GM23338 (cell line): ENCODE measurements around the gene LDLRAD3. TPM values are rescaled to one million over a fixed set of nuclear protein-coding genes. Genes with fewer than 3 reads are reported as not detected.

ENCODE experiments used
- ATAC-seq: fragments of 200-7000 bp; cut with Tn5 transposase; 3 replicates; pipeline ENCODE4 v1.9.1; 2020
- DNase-seq: peaks from one replicate; pipeline ENCODE4 v3.0.0-alpha.2; 2015; ENCODE audit warnings: low spot score
- H2AFZ ChIP-seq: fragments of 200-600 bp; sonication (generic); 2 replicates; pipeline ENCODE4 v1.8.0; 2016; ENCODE audit warnings: antibody characterized with exemption, mild to moderate bottlenecking, moderate library complexity
- H3F3A ChIP-seq: fragments of 200-600 bp; sonication (generic); replicated peaks from 2 replicates; pipeline ENCODE4 v1.8.0; 2017; ENCODE audit warnings: antibody characterized with exemption, mixed run types, low read depth
- H3K27ac ChIP-seq: fragments of 200-600 bp; sonication (generic); 2 replicates; pipeline ENCODE4 v1.6.1; 2016; ENCODE audit warnings: low read depth
- H3K27me3 ChIP-seq: fragments of 200-600 bp; sonication (generic); 2 replicates; pipeline ENCODE4 v1.8.0; 2016; ENCODE audit warnings: mild to moderate bottlenecking, mixed run types, moderate library complexity; ENCODE audit not compliant: insufficient read depth
- H3K36me3 ChIP-seq: fragments of 200-600 bp; sonication (generic); 2 replicates; pipeline ENCODE4 v1.8.0; 2016; ENCODE audit warnings: mild to moderate bottlenecking; ENCODE audit not compliant: insufficient read depth
- H3K4me1 ChIP-seq: fragments of 200-600 bp; sonication (generic); 2 replicates; pipeline ENCODE4 v1.8.0; 2016; ENCODE audit warnings: mild to moderate bottlenecking, moderate library complexity; ENCODE audit not compliant: insufficient read depth
- H3K4me2 ChIP-seq: fragments of 200-600 bp; sonication (generic); 2 replicates; pipeline ENCODE4 v1.7.1; 2017; ENCODE audit warnings: mixed run types
- H3K4me3 ChIP-seq: fragments of 200-600 bp; sonication (generic); 2 replicates; pipeline ENCODE4 v1.6.1; 2016; ENCODE audit warnings: mixed run types
- H3K79me2 ChIP-seq: fragments of 200-600 bp; sonication (generic); replicated peaks from 2 replicates; pipeline ENCODE4 v1.8.0; 2017; ENCODE audit warnings: mild to moderate bottlenecking; ENCODE audit not compliant: insufficient read depth
- H3K9me2 ChIP-seq: fragments of 200-600 bp; sonication (generic); 2 replicates; pipeline ENCODE4 v1.8.0; 2017; ENCODE audit not compliant: insufficient read depth
- H4K20me1 ChIP-seq: fragments of 200-600 bp; sonication (generic); replicated peaks from 2 replicates; pipeline ENCODE4 v1.8.0; 2017; ENCODE audit warnings: mild to moderate bottlenecking; ENCODE audit not compliant: insufficient read depth
- H3K27ac Mint-ChIP-seq: 2 replicates; pipeline ENCODE4 v1.8.0; 2020; ENCODE audit warnings: inconsistent platforms, mild to moderate bottlenecking, moderate library complexity, mixed read lengths
- H3K27me3 Mint-ChIP-seq: 3 replicates; pipeline ENCODE4 v1.8.0; 2022; ENCODE audit warnings: low read depth, mild to moderate bottlenecking, moderate library complexity, mixed read lengths, inconsistent platforms; ENCODE audit not compliant: insufficient read depth, poor library complexity
- H3K36me3 Mint-ChIP-seq: 3 replicates; pipeline ENCODE4 v1.8.0; 2021; ENCODE audit warnings: low read depth, mild to moderate bottlenecking, inconsistent platforms, moderate library complexity, mixed read lengths
- H3K4me1 Mint-ChIP-seq: 3 replicates; pipeline ENCODE4 v1.8.0; 2020; ENCODE audit warnings: mild to moderate bottlenecking, inconsistent platforms, mixed read lengths
- H3K4me3 Mint-ChIP-seq: 3 replicates; pipeline ENCODE4 v1.8.0; 2021; ENCODE audit warnings: moderate library complexity, mild to moderate bottlenecking, inconsistent platforms, mixed read lengths
- H3K9me3 Mint-ChIP-seq: 3 replicates; pipeline ENCODE4 v1.8.0; 2020; ENCODE audit warnings: moderate library complexity, mild to moderate bottlenecking, inconsistent platforms, mixed read lengths
- CREB1 ChIP-seq: fragments of 250-450 bp; sonication (Bioruptor Pico); IDR thresholded peaks from 2 replicates; pipeline ENCODE4 v1.5.0; 2020; ENCODE audit warnings: low read depth, mild to moderate bottlenecking, moderate library complexity
- EZH2 ChIP-seq: fragments of 200-600 bp; sonication (generic); IDR thresholded peaks from one replicate; pipeline ENCODE4 v1.8.0; 2017; ENCODE audit warnings: antibody characterized with exemption, mild to moderate bottlenecking, low read depth; ENCODE audit not compliant: unreplicated experiment
- EZH2phosphoT487 ChIP-seq: fragments of 200-600 bp; sonication (generic); IDR thresholded peaks from one replicate; pipeline ENCODE4 v1.8.1; 2018; ENCODE audit warnings: antibody characterized with exemption; ENCODE audit not compliant: unreplicated experiment
- JUNB ChIP-seq: IDR thresholded peaks from one replicate; pipeline ENCODE4 v1.6.1; 2016; ENCODE audit warnings: antibody characterized with exemption; ENCODE audit not compliant: unreplicated experiment
- NANOG ChIP-seq: IDR thresholded peaks from 2 replicates; pipeline ENCODE4 v1.6.1; 2016; ENCODE audit warnings: antibody characterized with exemption, borderline replicate concordance
- POLR2AphosphoS5 ChIP-seq: IDR thresholded peaks from 2 replicates; pipeline ENCODE4 v1.6.1; 2016; ENCODE audit warnings: antibody characterized with exemption, low read depth
- STAT1 ChIP-seq: IDR thresholded peaks from one replicate; pipeline ENCODE4 v1.6.1; 2016; ENCODE audit warnings: antibody characterized with exemption; ENCODE audit not compliant: unreplicated experiment
- ZNF114 ChIP-seq: fragments of 250-450 bp; sonication (Bioruptor Pico); IDR thresholded peaks from 2 replicates; pipeline ENCODE4 v1.5.0; 2020; ENCODE audit warnings: mild to moderate bottlenecking, moderate library complexity
- ZNF331 ChIP-seq: fragments of 250-450 bp; sonication (Bioruptor Pico); IDR thresholded peaks from 2 replicates; pipeline ENCODE4 v1.5.0; 2020; ENCODE audit warnings: low read depth, mild to moderate bottlenecking, moderate library complexity
- polyA plus RNA-seq: library from polyadenylated mRNA; unstranded; fragments of >200 nt; fragmentation: Nextera tagmentation; extraction: Ambion mirVana; gene quantifications from 2 replicates; pipeline ENCODE4 v1.2.1, GENCODE V29; 2016
- total RNA-seq: library from RNA; depleted of rRNA; stranded (reverse); fragments of >200 nt; shearing (Covaris generic); gene quantifications from 2 replicates; pipeline ENCODE4 v1.2.3, GENCODE V29; 2014
- TF ChIP-seq, protein P1 (sequence below): fragments of 250-450 bp; sonication (Bioruptor Pico); IDR thresholded peaks from 2 replicates; pipeline ENCODE4 v1.5.0; 2020; ENCODE audit warnings: mild to moderate bottlenecking, moderate library complexity
- TF ChIP-seq, protein P2 (sequence below): IDR thresholded peaks from one replicate; pipeline ENCODE4 v1.6.1; 2018; ENCODE audit warnings: antibody characterized with exemption; ENCODE audit not compliant: unreplicated experiment
- TF ChIP-seq, protein P3 (sequence below), 2 experiments: fragments of 200-600 bp in 1 of 2; sonication (generic) in 1 of 2; conservative IDR thresholded peaks; 2 replicates each; pipeline versions ENCODE4 v1.5.1 to v1.6.1; 2016 to 2017; ENCODE audit warnings: antibody characterized with exemption in 2 of 2, low read depth in 2 of 2, mild to moderate bottlenecking in 2 of 2, moderate library complexity in 1 of 2
- TF ChIP-seq, protein P4 (sequence below): IDR thresholded peaks from 2 replicates; pipeline ENCODE4 v1.6.1; 2016; ENCODE audit warnings: antibody characterized with exemption

The LDLRAD3 gene
- total and polyA plus RNA-seq, 2 experiments from 2014 or later: 8.5 to 19.4 TPM

DNA sequence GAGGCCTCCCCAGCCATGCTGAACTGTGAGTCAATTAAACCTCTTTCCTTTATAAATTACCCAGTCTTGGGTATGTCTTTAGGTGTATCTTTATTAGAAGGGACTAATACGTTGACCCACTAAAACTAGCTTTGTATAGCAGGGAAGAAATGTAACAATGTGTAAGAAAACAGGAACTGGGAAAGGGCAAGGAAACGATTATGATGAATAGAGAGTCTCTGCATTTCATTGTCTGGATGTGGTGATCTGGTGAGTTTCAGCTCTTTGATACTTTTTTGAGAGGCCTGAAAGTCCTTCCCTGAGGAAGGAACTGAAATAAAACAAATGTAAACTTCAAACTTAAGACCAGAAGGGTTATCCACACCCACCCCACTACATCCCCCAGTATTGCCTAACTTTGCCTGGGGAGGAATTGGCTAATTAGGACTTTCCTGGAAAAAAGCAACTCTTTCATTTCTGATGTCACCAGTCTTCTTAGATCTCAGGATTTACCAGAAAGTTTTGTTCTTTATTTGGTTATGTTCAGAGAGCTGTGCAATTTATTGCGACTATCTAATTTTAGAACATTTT is 119.0 kb downstream of the LDLRAD3 start:
- H3K27ac Mint-ChIP-seq: no peak overlapping the region

More for the DNA sequence above, 119.0 kb downstream of the LDLRAD3 start:
- H3K4me1 Mint-ChIP-seq: peaks cover 7% of the 10 kb centered on the region; the same call in 2 of the 3 replicates
- peaks cover 15% of the 10 kb centered on the region for H3K9me3 Mint-ChIP-seq
- no peak overlapping the region for H3K27ac ChIP-seq
- peaks cover 5% of the 10 kb centered on the region; the same call in 1 of the 2 replicates for H3K79me2 ChIP-seq
- peaks cover 6% of the 10 kb centered on the region; the same call in 1 of the 2 replicates for H3K4me1 ChIP-seq
- H3K4me3 Mint-ChIP-seq: no peak overlapping the region
- no peak overlapping the region for H3K4me3 ChIP-seq
- H2AFZ ChIP-seq: no peak overlapping the region
- TF ChIP-seq ZNF331 (CRISPR knock-in tag) (no peak), EZH2phosphoT487 (no peak), JUNB (no peak), EZH2 (no peak), NANOG (no peak), STAT1 (no peak), CREB1 (CRISPR knock-in tag) (no peak), POLR2AphosphoS5 (no peak), ZNF114 (CRISPR knock-in tag) (no peak)
- TF ChIP-seq, protein P1, sequence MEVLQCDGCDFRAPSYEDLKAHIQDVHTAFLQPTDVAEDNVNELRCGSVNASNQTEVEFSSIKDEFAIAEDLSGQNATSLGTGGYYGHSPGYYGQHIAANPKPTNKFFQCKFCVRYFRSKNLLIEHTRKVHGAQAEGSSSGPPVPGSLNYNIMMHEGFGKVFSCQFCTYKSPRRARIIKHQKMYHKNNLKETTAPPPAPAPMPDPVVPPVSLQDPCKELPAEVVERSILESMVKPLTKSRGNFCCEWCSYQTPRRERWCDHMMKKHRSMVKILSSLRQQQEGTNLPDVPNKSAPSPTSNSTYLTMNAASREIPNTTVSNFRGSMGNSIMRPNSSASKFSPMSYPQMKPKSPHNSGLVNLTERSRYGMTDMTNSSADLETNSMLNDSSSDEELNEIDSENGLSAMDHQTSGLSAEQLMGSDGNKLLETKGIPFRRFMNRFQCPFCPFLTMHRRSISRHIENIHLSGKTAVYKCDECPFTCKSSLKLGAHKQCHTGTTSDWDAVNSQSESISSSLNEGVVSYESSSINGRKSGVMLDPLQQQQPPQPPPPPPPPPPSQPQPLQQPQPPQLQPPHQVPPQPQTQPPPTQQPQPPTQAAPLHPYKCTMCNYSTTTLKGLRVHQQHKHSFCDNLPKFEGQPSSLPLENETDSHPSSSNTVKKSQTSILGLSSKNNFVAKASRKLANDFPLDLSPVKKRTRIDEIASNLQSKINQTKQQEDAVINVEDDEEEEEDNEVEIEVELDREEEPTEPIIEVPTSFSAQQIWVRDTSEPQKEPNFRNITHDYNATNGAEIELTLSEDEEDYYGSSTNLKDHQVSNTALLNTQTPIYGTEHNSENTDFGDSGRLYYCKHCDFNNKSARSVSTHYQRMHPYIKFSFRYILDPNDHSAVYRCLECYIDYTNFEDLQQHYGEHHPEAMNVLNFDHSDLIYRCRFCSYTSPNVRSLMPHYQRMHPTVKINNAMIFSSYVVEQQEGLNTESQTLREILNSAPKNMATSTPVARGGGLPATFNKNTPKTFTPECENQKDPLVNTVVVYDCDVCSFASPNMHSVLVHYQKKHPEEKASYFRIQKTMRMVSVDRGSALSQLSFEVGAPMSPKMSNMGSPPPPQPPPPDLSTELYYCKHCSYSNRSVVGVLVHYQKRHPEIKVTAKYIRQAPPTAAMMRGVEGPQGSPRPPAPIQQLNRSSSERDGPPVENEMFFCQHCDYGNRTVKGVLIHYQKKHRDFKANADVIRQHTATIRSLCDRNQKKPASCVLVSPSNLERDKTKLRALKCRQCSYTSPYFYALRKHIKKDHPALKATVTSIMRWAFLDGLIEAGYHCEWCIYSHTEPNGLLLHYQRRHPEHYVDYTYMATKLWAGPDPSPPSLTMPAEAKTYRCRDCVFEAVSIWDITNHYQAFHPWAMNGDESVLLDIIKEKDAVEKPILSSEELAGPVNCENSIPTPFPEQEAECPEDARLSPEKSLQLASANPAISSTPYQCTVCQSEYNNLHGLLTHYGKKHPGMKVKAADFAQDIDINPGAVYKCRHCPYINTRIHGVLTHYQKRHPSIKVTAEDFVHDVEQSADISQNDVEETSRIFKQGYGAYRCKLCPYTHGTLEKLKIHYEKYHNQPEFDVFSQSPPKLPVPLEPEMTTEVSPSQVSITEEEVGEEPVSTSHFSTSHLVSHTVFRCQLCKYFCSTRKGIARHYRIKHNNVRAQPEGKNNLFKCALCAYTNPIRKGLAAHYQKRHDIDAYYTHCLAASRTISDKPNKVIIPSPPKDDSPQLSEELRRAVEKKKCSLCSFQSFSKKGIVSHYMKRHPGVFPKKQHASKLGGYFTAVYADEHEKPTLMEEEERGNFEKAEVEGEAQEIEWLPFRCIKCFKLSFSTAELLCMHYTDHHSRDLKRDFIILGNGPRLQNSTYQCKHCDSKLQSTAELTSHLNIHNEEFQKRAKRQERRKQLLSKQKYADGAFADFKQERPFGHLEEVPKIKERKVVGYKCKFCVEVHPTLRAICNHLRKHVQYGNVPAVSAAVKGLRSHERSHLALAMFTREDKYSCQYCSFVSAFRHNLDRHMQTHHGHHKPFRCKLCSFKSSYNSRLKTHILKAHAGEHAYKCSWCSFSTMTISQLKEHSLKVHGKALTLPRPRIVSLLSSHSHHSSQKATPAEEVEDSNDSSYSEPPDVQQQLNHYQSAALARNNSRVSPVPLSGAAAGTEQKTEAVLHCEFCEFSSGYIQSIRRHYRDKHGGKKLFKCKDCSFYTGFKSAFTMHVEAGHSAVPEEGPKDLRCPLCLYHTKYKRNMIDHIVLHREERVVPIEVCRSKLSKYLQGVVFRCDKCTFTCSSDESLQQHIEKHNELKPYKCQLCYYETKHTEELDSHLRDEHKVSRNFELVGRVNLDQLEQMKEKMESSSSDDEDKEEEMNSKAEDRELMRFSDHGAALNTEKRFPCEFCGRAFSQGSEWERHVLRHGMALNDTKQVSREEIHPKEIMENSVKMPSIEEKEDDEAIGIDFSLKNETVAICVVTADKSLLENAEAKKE (CRISPR knock-in tag): no peak
- TF ChIP-seq, protein P2, sequence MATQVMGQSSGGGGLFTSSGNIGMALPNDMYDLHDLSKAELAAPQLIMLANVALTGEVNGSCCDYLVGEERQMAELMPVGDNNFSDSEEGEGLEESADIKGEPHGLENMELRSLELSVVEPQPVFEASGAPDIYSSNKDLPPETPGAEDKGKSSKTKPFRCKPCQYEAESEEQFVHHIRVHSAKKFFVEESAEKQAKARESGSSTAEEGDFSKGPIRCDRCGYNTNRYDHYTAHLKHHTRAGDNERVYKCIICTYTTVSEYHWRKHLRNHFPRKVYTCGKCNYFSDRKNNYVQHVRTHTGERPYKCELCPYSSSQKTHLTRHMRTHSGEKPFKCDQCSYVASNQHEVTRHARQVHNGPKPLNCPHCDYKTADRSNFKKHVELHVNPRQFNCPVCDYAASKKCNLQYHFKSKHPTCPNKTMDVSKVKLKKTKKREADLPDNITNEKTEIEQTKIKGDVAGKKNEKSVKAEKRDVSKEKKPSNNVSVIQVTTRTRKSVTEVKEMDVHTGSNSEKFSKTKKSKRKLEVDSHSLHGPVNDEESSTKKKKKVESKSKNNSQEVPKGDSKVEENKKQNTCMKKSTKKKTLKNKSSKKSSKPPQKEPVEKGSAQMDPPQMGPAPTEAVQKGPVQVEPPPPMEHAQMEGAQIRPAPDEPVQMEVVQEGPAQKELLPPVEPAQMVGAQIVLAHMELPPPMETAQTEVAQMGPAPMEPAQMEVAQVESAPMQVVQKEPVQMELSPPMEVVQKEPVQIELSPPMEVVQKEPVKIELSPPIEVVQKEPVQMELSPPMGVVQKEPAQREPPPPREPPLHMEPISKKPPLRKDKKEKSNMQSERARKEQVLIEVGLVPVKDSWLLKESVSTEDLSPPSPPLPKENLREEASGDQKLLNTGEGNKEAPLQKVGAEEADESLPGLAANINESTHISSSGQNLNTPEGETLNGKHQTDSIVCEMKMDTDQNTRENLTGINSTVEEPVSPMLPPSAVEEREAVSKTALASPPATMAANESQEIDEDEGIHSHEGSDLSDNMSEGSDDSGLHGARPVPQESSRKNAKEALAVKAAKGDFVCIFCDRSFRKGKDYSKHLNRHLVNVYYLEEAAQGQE: no peak
- TF ChIP-seq, protein P3, sequence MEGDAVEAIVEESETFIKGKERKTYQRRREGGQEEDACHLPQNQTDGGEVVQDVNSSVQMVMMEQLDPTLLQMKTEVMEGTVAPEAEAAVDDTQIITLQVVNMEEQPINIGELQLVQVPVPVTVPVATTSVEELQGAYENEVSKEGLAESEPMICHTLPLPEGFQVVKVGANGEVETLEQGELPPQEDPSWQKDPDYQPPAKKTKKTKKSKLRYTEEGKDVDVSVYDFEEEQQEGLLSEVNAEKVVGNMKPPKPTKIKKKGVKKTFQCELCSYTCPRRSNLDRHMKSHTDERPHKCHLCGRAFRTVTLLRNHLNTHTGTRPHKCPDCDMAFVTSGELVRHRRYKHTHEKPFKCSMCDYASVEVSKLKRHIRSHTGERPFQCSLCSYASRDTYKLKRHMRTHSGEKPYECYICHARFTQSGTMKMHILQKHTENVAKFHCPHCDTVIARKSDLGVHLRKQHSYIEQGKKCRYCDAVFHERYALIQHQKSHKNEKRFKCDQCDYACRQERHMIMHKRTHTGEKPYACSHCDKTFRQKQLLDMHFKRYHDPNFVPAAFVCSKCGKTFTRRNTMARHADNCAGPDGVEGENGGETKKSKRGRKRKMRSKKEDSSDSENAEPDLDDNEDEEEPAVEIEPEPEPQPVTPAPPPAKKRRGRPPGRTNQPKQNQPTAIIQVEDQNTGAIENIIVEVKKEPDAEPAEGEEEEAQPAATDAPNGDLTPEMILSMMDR (conservative IDR thresholded peaks at IDR 0.05; ENCODE audit: low read depth in 2 of 2): no peak
- TF ChIP-seq, protein P4, sequence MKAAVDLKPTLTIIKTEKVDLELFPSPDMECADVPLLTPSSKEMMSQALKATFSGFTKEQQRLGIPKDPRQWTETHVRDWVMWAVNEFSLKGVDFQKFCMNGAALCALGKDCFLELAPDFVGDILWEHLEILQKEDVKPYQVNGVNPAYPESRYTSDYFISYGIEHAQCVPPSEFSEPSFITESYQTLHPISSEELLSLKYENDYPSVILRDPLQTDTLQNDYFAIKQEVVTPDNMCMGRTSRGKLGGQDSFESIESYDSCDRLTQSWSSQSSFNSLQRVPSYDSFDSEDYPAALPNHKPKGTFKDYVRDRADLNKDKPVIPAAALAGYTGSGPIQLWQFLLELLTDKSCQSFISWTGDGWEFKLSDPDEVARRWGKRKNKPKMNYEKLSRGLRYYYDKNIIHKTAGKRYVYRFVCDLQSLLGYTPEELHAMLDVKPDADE: no peak
- H3K9me2 ChIP-seq: 0 out of 2 replicates have a peak, but pooled peaks cover 4% of the 10 kb centered on the region
- H3K27me3 Mint-ChIP-seq: no peaks in the 10 kb centered on the region
- H3K27me3 ChIP-seq: no peaks in the 10 kb centered on the region
- no peaks in the 10 kb centered on the region for H3K36me3 ChIP-seq
- DNase-seq: no peak
- ATAC-seq: no peak
- no peaks in the 10 kb centered on the region; the same call in 1 of the 2 replicates for H4K20me1 ChIP-seq
- no peak overlapping the region for H3K4me2 ChIP-seq
- H3K36me3 Mint-ChIP-seq: peaks cover 36% of the 10 kb centered on the region
- H3F3A ChIP-seq: no peaks in the 10 kb centered on the region
